ENCODE data around the gene INF2.

The INF2 gene

DNA sequence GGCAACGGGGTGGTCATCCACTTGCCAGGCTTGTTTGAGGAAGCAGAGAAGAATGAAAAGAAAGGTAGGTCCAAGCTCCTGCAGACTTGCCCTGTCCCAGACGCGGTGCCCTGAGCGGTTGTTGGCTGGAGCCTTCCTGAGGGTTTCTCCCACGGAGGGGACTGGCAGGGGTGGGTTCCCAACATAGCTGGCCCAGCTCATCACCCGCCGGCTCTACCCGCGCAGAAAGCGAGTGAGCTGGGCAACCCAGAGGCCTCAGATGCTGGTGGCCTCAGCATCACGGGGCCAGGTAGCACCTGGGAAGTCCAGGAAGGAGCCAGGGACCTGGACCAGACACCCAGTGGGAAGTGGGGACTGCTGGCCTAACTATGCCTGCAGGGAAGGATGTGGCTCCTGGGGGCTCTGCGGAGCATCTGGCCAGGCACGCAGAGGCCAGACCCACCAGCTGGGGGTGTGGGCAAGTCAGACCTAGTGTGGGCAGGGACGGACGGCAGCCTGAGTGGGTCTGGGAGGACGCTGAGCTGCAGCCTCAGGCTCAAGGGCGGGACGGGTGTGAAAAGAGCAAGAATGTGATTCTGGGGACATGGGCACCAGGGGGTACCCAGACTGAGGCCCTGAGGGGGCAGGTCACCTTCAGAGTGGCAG is 49.1 kb downstream of the INF2 start:
- ATAC-seq: no peak
- no peak for TF ChIP-seq TCF4 (CRISPR knock-in tag; IDR thresholded peaks at IDR 0.05; ENCODE audit: borderline replicate concordance)
- no peak for TF ChIP-seq TOX (CRISPR knock-in tag; IDR thresholded peaks at IDR 0.05; ENCODE audit: borderline replicate concordance)
- TF ChIP-seq, protein P1, sequence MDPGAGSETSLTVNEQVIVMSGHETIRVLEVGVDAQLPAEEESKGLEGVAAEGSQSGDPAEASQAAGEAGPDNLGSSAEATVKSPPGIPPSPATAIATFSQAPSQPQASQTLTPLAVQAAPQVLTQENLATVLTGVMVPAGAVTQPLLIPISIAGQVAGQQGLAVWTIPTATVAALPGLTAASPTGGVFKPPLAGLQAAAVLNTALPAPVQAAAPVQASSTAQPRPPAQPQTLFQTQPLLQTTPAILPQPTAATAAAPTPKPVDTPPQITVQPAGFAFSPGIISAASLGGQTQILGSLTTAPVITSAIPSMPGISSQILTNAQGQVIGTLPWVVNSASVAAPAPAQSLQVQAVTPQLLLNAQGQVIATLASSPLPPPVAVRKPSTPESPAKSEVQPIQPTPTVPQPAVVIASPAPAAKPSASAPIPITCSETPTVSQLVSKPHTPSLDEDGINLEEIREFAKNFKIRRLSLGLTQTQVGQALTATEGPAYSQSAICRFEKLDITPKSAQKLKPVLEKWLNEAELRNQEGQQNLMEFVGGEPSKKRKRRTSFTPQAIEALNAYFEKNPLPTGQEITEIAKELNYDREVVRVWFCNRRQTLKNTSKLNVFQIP (CRISPR knock-in tag; IDR thresholded peaks at IDR 0.05; ENCODE audit: borderline replicate concordance, low read depth): no peak
- no peak for TF ChIP-seq GLIS3 (CRISPR knock-in tag; IDR thresholded peaks at IDR 0.05)
- TF ChIP-seq CSDC2 (CRISPR knock-in tag; IDR thresholded peaks at IDR 0.05): no peak
- TF ChIP-seq ZFP30 (CRISPR knock-in tag; IDR thresholded peaks at IDR 0.05): no peak
- no peak for TF ChIP-seq RARB (CRISPR knock-in tag; IDR thresholded peaks at IDR 0.05)
- TF ChIP-seq ESRRG (CRISPR knock-in tag; IDR thresholded peaks at IDR 0.05): no peak
- TF ChIP-seq ZNF8 (CRISPR knock-in tag; IDR thresholded peaks at IDR 0.05): no peak
- TF ChIP-seq, protein P2, sequence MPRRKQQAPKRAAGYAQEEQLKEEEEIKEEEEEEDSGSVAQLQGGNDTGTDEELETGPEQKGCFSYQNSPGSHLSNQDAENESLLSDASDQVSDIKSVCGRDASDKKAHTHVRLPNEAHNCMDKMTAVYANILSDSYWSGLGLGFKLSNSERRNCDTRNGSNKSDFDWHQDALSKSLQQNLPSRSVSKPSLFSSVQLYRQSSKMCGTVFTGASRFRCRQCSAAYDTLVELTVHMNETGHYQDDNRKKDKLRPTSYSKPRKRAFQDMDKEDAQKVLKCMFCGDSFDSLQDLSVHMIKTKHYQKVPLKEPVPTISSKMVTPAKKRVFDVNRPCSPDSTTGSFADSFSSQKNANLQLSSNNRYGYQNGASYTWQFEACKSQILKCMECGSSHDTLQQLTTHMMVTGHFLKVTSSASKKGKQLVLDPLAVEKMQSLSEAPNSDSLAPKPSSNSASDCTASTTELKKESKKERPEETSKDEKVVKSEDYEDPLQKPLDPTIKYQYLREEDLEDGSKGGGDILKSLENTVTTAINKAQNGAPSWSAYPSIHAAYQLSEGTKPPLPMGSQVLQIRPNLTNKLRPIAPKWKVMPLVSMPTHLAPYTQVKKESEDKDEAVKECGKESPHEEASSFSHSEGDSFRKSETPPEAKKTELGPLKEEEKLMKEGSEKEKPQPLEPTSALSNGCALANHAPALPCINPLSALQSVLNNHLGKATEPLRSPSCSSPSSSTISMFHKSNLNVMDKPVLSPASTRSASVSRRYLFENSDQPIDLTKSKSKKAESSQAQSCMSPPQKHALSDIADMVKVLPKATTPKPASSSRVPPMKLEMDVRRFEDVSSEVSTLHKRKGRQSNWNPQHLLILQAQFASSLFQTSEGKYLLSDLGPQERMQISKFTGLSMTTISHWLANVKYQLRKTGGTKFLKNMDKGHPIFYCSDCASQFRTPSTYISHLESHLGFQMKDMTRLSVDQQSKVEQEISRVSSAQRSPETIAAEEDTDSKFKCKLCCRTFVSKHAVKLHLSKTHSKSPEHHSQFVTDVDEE (CRISPR knock-in tag; IDR thresholded peaks at IDR 0.05): no peak
- TF ChIP-seq ZNF565 (CRISPR knock-in tag; conservative IDR thresholded peaks at IDR 0.05; ENCODE audit: low read depth): no peak
- no peak for TF ChIP-seq PPARA (CRISPR knock-in tag; IDR thresholded peaks at IDR 0.05; ENCODE audit: borderline replicate concordance)
- TF ChIP-seq ZC3H10 (CRISPR knock-in tag; IDR thresholded peaks at IDR 0.05): no peak
- no peak for TF ChIP-seq BACH2 (CRISPR knock-in tag; IDR thresholded peaks at IDR 0.05; ENCODE audit: borderline replicate concordance)
- no peak for TF ChIP-seq OSR1 (CRISPR knock-in tag; IDR thresholded peaks at IDR 0.05)
- no peak for TF ChIP-seq SNAI2 (CRISPR knock-in tag; IDR thresholded peaks at IDR 0.05)
- TF ChIP-seq ZFP3 (CRISPR knock-in tag; IDR thresholded peaks at IDR 0.05): no peak

DNA sequence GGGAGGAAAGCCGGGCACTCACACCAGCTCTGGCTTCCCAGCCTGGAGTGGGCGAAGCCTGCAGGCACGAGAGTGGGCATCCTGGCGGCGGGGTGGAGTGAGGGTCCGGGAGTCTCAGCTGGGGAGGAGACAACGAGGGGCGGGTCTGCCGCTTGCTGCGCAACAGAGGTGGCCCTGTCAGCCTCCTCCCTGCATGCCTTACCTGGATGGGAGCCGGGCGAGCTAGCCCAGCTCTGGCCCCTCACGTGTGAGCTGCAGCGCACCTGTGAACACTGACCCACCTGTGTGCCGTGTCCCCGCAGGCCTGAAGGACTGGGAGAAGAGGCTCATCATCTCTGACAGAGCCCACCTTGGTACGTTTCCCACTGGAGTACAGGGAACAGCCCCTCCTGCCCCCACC is 49.6 kb downstream of the INF2 start:
- no peak for ATAC-seq
- TF ChIP-seq, protein P3, sequence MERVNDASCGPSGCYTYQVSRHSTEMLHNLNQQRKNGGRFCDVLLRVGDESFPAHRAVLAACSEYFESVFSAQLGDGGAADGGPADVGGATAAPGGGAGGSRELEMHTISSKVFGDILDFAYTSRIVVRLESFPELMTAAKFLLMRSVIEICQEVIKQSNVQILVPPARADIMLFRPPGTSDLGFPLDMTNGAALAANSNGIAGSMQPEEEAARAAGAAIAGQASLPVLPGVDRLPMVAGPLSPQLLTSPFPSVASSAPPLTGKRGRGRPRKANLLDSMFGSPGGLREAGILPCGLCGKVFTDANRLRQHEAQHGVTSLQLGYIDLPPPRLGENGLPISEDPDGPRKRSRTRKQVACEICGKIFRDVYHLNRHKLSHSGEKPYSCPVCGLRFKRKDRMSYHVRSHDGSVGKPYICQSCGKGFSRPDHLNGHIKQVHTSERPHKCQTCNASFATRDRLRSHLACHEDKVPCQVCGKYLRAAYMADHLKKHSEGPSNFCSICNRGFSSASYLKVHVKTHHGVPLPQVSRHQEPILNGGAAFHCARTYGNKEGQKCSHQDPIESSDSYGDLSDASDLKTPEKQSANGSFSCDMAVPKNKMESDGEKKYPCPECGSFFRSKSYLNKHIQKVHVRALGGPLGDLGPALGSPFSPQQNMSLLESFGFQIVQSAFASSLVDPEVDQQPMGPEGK (CRISPR knock-in tag; IDR thresholded peaks at IDR 0.05; ENCODE audit: borderline replicate concordance): no peak
- TF ChIP-seq PPARA (CRISPR knock-in tag; IDR thresholded peaks at IDR 0.05; ENCODE audit: borderline replicate concordance): no peak
- TF ChIP-seq TCF4 (CRISPR knock-in tag; IDR thresholded peaks at IDR 0.05; ENCODE audit: borderline replicate concordance): no peak
- no peak for TF ChIP-seq ESRRG (CRISPR knock-in tag; IDR thresholded peaks at IDR 0.05)
- TF ChIP-seq, protein P1 (CRISPR knock-in tag; IDR thresholded peaks at IDR 0.05; ENCODE audit: borderline replicate concordance, low read depth): no peak
- TF ChIP-seq OSR1 (CRISPR knock-in tag; IDR thresholded peaks at IDR 0.05): no peak
- no peak for TF ChIP-seq ISL1 (CRISPR knock-in tag; IDR thresholded peaks at IDR 0.05)
- no peak for TF ChIP-seq ARNTL (CRISPR knock-in tag; IDR thresholded peaks at IDR 0.05; ENCODE audit: borderline replicate concordance, low read depth)
- TF ChIP-seq SNAI2 (CRISPR knock-in tag; IDR thresholded peaks at IDR 0.05): no peak
- no peak for TF ChIP-seq ZNF565 (CRISPR knock-in tag; conservative IDR thresholded peaks at IDR 0.05; ENCODE audit: low read depth)
- TF ChIP-seq CSDC2 (CRISPR knock-in tag; IDR thresholded peaks at IDR 0.05): no peak
- no peak for TF ChIP-seq ZNF70 (CRISPR knock-in tag; IDR thresholded peaks at IDR 0.05)
- TF ChIP-seq, protein P2 (CRISPR knock-in tag; IDR thresholded peaks at IDR 0.05): no peak
- TF ChIP-seq BACH2 (CRISPR knock-in tag; IDR thresholded peaks at IDR 0.05; ENCODE audit: borderline replicate concordance): no peak
- no peak for TF ChIP-seq ZNF8 (CRISPR knock-in tag; IDR thresholded peaks at IDR 0.05)
- TF ChIP-seq, protein P4, sequence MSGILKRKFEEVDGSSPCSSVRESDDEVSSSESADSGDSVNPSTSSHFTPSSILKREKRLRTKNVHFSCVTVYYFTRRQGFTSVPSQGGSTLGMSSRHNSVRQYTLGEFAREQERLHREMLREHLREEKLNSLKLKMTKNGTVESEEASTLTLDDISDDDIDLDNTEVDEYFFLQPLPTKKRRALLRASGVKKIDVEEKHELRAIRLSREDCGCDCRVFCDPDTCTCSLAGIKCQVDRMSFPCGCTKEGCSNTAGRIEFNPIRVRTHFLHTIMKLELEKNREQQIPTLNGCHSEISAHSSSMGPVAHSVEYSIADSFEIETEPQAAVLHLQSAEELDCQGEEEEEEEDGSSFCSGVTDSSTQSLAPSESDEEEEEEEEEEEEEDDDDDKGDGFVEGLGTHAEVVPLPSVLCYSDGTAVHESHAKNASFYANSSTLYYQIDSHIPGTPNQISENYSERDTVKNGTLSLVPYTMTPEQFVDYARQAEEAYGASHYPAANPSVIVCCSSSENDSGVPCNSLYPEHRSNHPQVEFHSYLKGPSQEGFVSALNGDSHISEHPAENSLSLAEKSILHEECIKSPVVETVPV (CRISPR knock-in tag; IDR thresholded peaks at IDR 0.05): no peak

Measured in SK-N-SH treated with all-trans-retinoic acid at 6 μM for 48 hours (cell line).